Stimulated activated CD8-positive, alpha-beta memory T cell treated with anti-CD3 and anti-CD28 coated beads, Interleukin-4, amount 100 ng/mL, for 1 hour (primary cell): ENCODE results near the gene ABL2.
"Not testable (repeated sequence)": the region's sequence is repeated elsewhere in the genome, so short reads cannot be mapped to it uniquely, and the experiment has no call there.

Experiments
- DNase-seq, 2 donors: peaks; one replicate each; pipeline ENCODE4 v3.0.0-alpha.2; 2020; ENCODE audit warnings: low read depth in 2 of 2, low spot score in 1 of 2

ABL2 gene

GRCh38 chr1:179137617-179138255 lies 91.7 kb downstream of the ABL2 start:
- no peak for DNase-seq

- DNase-seq: not testable (repeated sequence)
Measured at GRCh38 chr1:179135707-179136106, 93.8 kb downstream of the ABL2 start.

- not testable (repeated sequence) for DNase-seq
Measured at GRCh38 chr1:179135168-179135567, 94.3 kb downstream of the ABL2 start.

GRCh38 chr1:179129702-179130473 lies 99.6 kb downstream of the ABL2 start:
- no peak for DNase-seq

- DNase-seq: no peak
Measured at GRCh38 chr1:179128520-179128919, 101.0 kb downstream of the ABL2 start.

DNA sequence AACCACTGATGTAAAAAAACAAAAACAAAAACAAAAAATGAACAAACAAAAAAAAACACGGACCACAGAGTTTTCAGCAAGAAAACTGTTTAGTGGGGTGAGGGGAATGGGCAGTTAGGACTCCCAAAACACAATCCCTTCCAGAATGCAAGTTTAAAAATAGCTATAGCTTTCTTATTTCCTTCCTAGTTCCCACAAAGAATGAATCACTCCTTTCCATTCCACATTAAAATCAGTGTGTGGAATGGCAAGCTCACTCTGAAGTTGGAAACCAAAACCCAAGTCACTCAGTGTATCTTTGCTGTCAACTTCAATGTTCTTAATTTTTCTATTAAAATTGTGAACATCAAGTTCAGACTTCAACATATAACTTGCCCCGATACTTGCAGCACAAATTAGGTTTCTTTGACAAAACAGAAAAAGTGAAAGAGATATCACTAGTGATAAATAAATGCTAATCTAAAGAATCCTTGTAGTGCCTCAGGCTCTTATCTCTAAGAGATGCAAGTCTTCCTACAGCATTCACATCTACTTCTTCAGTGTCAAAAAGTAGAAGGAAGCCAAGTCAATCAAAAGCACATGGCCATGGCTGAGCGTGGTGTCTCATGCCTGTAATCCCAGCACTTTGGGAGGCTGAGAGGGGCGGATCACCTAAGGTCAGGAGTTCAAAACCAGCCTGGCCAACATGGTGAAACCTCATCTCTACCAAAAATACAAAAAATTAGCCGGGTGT lies 102.1 kb downstream of the ABL2 start:
- no peak for DNase-seq

DNA sequence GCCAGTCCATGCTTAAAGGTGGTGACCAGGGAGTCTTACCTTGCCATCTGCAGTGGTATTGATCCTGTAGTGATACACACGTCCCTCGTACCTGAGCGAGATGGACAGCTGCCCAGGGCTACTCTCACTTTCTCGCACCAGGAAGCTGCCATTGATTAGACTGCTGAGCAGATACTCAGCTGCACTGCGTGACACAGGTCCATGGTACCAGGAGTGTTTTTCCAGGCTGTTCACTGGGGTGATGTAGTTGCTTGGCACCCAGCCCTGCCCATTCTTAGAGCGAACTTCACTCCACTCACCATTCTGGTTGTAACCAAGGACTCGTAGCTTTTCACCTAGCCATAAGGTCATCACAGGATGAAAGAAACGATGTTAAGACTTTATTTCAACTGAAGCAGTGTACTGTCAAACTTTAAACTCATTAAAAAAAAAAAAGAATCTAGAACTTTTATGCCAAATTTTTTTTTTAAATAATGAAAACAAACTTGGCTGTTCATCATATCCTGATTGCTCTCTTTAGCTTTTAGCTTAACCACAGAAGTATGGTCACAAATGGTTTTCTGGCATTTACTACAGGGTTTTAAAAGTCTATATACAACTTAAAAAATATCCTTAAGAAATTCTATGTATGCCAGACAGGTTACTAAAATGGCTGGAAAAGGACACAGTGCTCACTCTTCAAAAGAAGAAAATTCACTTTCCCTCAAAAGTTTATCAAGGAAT lies 103.0 kb downstream of the ABL2 start:
- no peak for DNase-seq

- no peak for DNase-seq
Measured at GRCh38 chr1:179124873-179125272, 104.6 kb downstream of the ABL2 start.

- peak in 1 of 2 donors; percentile 10 for DNase-seq
Measured at GRCh38 chr1:179121159-179121938, 108.1 kb downstream of the ABL2 start.

- DNase-seq: no peak
Measured at GRCh38 chr1:179120736-179121135, 108.7 kb downstream of the ABL2 start.

DNA sequence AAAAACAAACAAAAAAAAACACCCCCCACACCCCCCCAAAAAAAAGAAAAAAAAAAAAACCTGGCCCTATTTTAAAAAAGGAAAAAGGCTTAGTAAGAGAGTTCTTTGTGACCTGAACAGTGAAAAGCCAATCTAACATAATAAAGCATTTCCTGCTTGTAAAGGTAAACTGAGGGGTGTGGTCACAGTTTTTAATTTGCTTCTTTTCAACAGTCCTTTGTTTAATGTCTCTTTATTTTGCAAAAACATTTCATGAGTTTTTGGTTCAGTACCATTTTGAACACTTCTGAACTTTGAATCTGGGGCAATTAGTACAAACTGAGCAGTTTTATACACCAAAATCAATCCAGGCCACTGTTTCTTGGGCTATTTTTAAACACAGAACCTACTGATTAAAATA lies 110.0 kb downstream of the ABL2 start:
- DNase-seq: no peak

- no peak for DNase-seq
Measured at GRCh38 chr1:179115181-179115580, 114.3 kb downstream of the ABL2 start.

DNA sequence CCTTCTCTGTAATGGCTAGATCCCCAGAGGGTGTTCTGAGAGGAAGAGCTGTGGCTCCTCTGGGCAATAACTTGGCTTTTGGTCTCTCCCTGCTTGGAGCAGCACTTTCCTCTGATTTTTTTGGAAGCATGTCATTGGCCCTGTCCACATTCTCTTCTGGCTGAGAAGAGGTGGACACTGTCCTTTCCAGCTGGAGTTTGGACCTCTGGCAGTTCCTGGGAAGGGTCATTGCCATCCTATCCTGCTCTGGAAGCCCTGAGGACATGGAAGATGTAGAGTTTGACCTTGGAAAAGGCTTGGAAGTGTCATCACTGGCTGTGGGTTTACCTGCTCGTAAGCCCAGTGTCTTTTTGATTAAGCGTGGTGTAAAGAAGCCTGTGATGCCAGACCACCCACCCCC lies 120.8 kb downstream of the ABL2 start:
- DNase-seq: no peak

DNA sequence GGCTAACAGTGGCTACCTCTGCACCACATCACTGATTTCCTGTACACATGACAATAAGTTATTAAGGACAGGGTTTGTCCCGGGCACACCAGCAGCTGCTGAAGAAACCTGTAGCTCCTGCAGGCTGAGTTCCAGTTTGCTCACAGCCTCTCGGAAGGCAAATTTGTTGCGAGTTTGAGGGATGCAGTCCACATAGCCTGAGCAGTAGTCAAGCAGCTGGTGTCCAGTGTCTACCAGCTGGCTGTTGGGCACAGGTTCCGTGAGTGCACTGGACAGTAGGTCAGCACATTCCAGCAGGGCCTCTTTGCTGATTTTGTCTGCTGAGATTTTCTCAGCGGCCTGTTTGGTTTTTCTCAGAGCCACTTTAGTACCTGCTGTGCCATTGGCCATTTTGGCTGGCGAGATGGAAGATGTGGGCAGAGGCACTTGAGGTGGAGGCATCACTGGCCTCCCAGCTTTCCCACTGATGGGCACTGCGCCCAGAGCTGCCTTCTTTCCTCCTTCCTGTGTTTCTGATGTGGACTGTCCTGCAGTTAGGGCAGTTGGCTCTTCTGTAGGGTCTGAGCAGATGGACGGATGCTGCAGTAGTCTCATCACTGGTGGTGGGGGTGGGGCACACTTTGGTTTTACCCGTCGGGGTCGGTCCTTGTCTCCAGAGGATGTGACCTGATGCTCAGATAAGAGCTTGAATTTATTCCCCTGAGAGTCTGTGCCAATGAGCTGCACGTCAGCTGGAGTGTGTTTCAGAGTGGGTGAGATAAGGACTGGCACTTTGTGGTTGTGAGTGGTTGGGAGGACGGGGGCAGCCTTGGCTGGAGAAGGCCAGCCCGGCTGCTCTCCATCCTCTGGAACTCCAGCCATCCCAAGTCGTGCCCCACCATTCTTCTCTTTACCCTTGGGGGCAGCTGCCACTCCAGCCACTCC lies 121.5 kb downstream of the ABL2 start:
- no peak for DNase-seq

DNA sequence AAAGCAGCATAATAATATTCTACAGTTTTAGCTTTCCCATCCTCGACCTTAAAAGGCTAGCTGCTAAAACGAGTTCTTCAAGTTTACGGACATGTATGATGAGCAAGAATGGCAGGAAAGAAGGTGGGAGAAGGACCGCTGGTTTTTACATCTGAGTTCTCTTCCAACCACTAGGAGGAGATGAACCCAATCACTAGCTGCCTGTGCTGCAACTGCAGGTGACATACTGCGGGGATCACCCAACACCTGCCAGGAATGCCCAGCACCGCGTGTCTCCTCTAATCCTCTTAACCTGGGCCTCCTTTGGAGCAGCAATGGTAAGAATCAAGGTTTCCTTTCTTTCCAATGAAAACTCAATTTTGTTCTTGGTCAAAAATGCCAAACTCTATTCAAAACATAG lies 124.1 kb downstream of the ABL2 start:
- no peak for DNase-seq

DNA sequence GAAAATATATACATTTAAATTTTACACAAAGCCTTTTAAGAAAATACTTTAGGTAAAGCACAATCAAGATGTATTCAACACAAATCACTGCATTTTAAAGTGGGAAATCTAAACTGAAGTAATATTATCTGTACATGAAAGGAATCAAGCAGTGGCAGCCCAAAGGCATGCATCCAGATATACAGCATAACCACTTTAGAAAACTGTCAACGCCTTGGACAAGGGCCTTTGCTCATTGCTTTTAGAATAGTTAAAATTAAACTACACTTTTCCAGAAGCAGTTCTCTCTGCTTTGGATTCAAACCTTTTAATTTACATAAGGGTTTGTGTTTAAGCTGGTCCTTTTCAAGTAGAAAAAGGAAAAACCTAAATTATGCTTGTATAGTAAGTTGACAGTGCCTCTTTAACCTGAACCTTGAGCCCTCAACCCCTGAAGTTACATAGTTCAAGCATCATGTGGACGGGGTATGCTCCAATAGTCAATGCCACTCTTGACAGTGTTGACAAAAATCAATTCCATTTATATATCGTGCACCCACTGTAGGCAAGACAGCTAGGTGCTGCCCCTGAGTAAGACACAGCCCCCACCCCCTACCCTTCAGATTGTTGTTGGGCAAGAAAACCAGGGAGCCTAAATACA lies 124.7 kb downstream of the ABL2 start:
- DNase-seq: no peak

GRCh38 chr1:179103999-179104398 lies 125.5 kb downstream of the ABL2 start:
- DNase-seq: no peak

DNA sequence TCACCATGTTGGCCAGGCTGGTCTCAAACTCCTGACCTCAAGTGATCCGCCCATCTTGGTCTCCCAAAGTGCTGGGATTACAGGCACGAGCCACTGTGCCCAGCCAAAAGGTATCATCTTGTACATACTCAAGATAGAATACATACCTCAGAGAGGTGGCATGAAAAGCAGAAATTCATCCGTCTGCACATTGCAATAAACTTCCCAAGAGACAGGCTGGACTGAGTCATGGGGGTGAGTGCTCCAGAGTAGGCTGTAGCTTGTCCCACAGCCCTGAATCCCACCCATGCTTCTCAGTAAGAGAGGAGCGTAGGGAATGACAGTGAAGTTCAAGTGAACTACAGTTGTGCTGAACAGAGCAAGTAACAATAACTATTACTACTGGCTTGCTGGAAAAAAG lies 127.9 kb downstream of the ABL2 start:
- DNase-seq: no peak

GRCh38 chr1:179099891-179100290 lies 129.6 kb downstream of the ABL2 start:
- DNase-seq: no peak
